ENCODE measurements around the gene CRYBB1.

DNA sequence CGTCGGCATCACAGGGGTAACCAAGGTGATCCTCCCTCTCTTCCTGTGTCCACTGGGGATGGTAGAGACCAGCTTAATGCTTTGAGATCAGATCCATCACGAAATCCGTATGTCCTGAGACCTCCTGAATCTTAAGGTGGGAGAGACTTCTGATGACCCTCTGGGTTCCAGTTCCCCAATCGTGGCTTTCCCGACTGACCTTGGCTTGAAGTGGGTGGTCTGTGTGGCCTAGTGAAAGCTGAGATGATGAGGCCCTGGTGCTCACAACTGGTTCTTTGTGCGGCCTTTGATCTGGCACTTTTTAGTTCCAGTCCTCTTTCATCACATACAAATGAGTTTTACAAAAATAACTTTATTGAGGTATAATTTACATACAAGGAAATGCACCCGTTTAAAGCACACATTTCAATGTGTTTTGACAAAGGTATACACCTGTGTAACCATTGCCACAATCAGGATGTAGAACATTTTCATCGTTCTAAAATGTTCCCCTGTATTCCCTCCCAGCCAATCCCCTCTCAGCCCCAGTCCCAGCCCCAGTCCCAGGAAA, 45.6 kb upstream of the CRYBB1 start:
- TF ChIP-seq POLR2A (IDR thresholded peaks at IDR 0.05; ENCODE audit: low read depth, low read length) (no peak), POLR2AphosphoS5 (IDR thresholded peaks at IDR 0.05; ENCODE audit: low read depth, low read length) (no peak), TAF1 (IDR thresholded peaks at IDR 0.05; ENCODE audit: low read depth, low read length) (no peak)

Measured in GM12891 (cell line).